ENCODE results near the gene CES2.

Gene CES2

GRCh38 chr16:66889622-66890021, 45.7 kb upstream of the CES2 start:
- H3K4me1 ChIP-seq (ENCODE audit: low read depth, poor library complexity, severe bottlenecking), result peaks cover 4% of the 10 kb centered on the region
- H3K9ac ChIP-seq, result no peak overlapping the region
- no peaks in the 10 kb centered on the region for H3K79me2 ChIP-seq (ENCODE audit: insufficient read depth, low read depth)
- no peaks in the 10 kb centered on the region for H3K27me3 ChIP-seq (ENCODE audit: insufficient read depth, low read depth)
- TF ChIP-seq, protein P1, sequence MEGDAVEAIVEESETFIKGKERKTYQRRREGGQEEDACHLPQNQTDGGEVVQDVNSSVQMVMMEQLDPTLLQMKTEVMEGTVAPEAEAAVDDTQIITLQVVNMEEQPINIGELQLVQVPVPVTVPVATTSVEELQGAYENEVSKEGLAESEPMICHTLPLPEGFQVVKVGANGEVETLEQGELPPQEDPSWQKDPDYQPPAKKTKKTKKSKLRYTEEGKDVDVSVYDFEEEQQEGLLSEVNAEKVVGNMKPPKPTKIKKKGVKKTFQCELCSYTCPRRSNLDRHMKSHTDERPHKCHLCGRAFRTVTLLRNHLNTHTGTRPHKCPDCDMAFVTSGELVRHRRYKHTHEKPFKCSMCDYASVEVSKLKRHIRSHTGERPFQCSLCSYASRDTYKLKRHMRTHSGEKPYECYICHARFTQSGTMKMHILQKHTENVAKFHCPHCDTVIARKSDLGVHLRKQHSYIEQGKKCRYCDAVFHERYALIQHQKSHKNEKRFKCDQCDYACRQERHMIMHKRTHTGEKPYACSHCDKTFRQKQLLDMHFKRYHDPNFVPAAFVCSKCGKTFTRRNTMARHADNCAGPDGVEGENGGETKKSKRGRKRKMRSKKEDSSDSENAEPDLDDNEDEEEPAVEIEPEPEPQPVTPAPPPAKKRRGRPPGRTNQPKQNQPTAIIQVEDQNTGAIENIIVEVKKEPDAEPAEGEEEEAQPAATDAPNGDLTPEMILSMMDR (conservative IDR thresholded peaks at IDR 0.05; ENCODE audit: low read depth, low read length), result no peak
- H3K36me3 ChIP-seq (ENCODE audit: insufficient read depth), result 0 out of 2 replicates have a peak, but pooled peaks cover 5% of the 10 kb centered on the region
- no peak overlapping the region for H3K27ac ChIP-seq
- H3K4me3 ChIP-seq (IDR thresholded peaks at IDR 0.05; ENCODE audit: insufficient read depth, low read depth, low read length), result no peak overlapping the region
- H3K4me2 ChIP-seq, result no peak overlapping the region
- H2AFZ ChIP-seq (ENCODE audit: low read depth), result no peak overlapping the region
- H4K20me1 ChIP-seq (ENCODE audit: insufficient read depth), result no peaks in the 10 kb centered on the region

DNA sequence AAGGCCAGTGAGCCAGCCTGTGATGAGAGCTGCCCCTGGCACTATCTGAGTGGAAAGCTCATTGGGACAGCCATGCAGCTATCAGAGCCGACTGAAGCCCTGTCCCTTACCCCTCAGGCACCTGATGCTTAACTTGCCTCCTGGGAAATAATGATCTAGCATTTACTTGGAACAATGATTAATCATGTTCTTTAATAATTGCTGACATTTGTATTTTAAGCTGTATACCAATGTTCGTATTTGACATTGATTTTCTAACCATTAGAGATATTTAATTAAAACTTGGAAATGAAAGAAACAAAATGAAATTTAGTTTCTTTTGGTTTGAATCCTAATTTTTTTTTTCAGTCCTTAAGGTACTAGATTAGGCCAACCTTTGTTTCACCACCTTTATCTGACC, 44.5 kb upstream of the CES2 start:
- Histone ChIP-seq H3K9ac (no peak overlapping the region), H2AFZ (ENCODE audit: low read depth) (no peak overlapping the region), H3K79me2 (ENCODE audit: insufficient read depth, low read depth) (no peaks in the 10 kb centered on the region), H4K20me1 (ENCODE audit: insufficient read depth) (no peaks in the 10 kb centered on the region), H3K27ac (no peak overlapping the region), H3K27me3 (ENCODE audit: insufficient read depth, low read depth) (no peaks in the 10 kb centered on the region), H3K4me3 (IDR thresholded peaks at IDR 0.05; ENCODE audit: insufficient read depth, low read depth, low read length) (no peak overlapping the region), H3K4me1 (ENCODE audit: low read depth, poor library complexity, severe bottlenecking) (peaks cover 4% of the 10 kb centered on the region), H3K4me2 (no peak overlapping the region), H3K36me3 (ENCODE audit: insufficient read depth) (0 out of 2 replicates have a peak, but pooled peaks cover 5% of the 10 kb centered on the region)
- TF ChIP-seq, protein P1 (conservative IDR thresholded peaks at IDR 0.05; ENCODE audit: low read depth, low read length), result no peak

GRCh38 chr16:66891360-66891759, 44.0 kb upstream of the CES2 start:
- Histone ChIP-seq H3K27ac (no peak overlapping the region), H4K20me1 (ENCODE audit: insufficient read depth) (no peaks in the 10 kb centered on the region), H3K4me1 (ENCODE audit: low read depth, poor library complexity, severe bottlenecking) (peaks cover 4% of the 10 kb centered on the region), H3K36me3 (ENCODE audit: insufficient read depth) (0 out of 2 replicates have a peak, but pooled peaks cover 5% of the 10 kb centered on the region), H3K4me3 (IDR thresholded peaks at IDR 0.05; ENCODE audit: insufficient read depth, low read depth, low read length) (no peak overlapping the region), H3K27me3 (ENCODE audit: insufficient read depth, low read depth) (no peaks in the 10 kb centered on the region), H3K9ac (no peak overlapping the region), H3K79me2 (ENCODE audit: insufficient read depth, low read depth) (no peaks in the 10 kb centered on the region), H3K4me2 (no peak overlapping the region), H2AFZ (ENCODE audit: low read depth) (no peak overlapping the region)
- TF ChIP-seq, protein P1 (conservative IDR thresholded peaks at IDR 0.05; ENCODE audit: low read depth, low read length), result no peak

- H3K27ac ChIP-seq, result no peak overlapping the region
- no peak overlapping the region for H2AFZ ChIP-seq (ENCODE audit: low read depth)
- no peaks in the 10 kb centered on the region for H4K20me1 ChIP-seq (ENCODE audit: insufficient read depth)
- H3K36me3 ChIP-seq (ENCODE audit: insufficient read depth), result 0 out of 2 replicates have a peak, but pooled peaks cover under 1% of the 10 kb centered on the region
- no peak overlapping the region for H3K4me3 ChIP-seq (IDR thresholded peaks at IDR 0.05; ENCODE audit: insufficient read depth, low read depth, low read length)
- no peak overlapping the region for H3K4me2 ChIP-seq
- no peak overlapping the region for H3K9ac ChIP-seq
- peaks cover 4% of the 10 kb centered on the region for H3K4me1 ChIP-seq (ENCODE audit: low read depth, poor library complexity, severe bottlenecking)
- TF ChIP-seq, protein P1 (conservative IDR thresholded peaks at IDR 0.05; ENCODE audit: low read depth, low read length), result no peak
- H3K27me3 ChIP-seq (ENCODE audit: insufficient read depth, low read depth), result no peaks in the 10 kb centered on the region
- H3K79me2 ChIP-seq (ENCODE audit: insufficient read depth, low read depth), result no peaks in the 10 kb centered on the region
Observed at GRCh38 chr16:66891797-66892196, 43.5 kb upstream of the CES2 start.

Measured in KMS-11 (cell line).